Astrocyte of the cerebellum (primary cell): Measurements from ENCODE around the gene KRCC1.

Source experiments
- DNase-seq: peaks from one replicate; pipeline ENCODE4 v3.0.0-alpha.2; 2011; ENCODE audit warnings: low read depth
- H3K4me3 ChIP-seq: 2 replicates; pipeline ENCODE4 v1.5.1; 2011; ENCODE audit warnings: mild to moderate bottlenecking, low read depth, low read length, moderate library complexity
- CTCF ChIP-seq: IDR thresholded peaks from 2 replicates; pipeline ENCODE4 v1.5.1; 2012; ENCODE audit warnings: low read length, low read depth, moderate library complexity, mild to moderate bottlenecking; ENCODE audit errors: missing control alignments
- in situ Hi-C: cut with HindIII; loops from 2 replicates; pipeline ENCODE4 v1.10.0; 2017; ENCODE audit warnings: low sequenced_read_pairs

The KRCC1 gene

GRCh38 chr2:88087763-88088162 is 32.2 kb upstream of the KRCC1 start:
- TF ChIP-seq CTCF: no peak
- in situ Hi-C loops: no loop called here
- no peak for DNase-seq
- no peak overlapping the region for H3K4me3 ChIP-seq

- TF ChIP-seq CTCF: no peak
- no peak overlapping the region for H3K4me3 ChIP-seq
- in situ Hi-C loops: no loop called here
- DNase-seq: no peak
Measured at GRCh38 chr2:88087073-88087472, 31.5 kb upstream of the KRCC1 start.

DNA sequence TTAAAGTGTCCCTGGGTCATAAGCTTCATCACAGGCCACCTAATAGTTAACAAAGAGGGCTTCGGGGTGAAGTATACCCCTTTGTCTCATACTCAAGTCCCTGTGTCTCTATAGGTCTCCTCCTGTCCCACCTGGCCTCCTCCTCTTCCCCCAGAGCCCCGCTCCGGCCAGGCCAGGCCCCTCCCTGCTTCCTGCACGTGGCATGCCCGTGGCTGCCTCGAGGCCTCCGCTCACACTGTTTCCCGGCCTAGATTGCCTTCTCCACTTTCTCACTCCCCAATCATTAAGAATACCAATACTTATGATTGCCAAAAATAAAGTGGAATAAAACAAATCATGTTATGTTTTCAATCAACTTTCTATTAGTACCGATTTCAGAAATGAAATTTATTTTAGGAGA is 30.8 kb upstream of the KRCC1 start:
- DNase-seq: no peak
- no peak for TF ChIP-seq CTCF
- in situ Hi-C loops: no loop called here
- H3K4me3 ChIP-seq: no peak overlapping the region

- no peak overlapping the region for H3K4me3 ChIP-seq
- TF ChIP-seq CTCF: no peak
- in situ Hi-C loops: no loop called here
- no peak for DNase-seq
Measured at GRCh38 chr2:88085602-88086001, 30.0 kb upstream of the KRCC1 start.

GRCh38 chr2:88085099-88085498 is 29.5 kb upstream of the KRCC1 start:
- in situ Hi-C loops: no loop called here
- TF ChIP-seq CTCF: no peak
- no peak overlapping the region for H3K4me3 ChIP-seq

GRCh38 chr2:88082781-88083180 is 27.2 kb upstream of the KRCC1 start:
- in situ Hi-C loops: no loop called here

More at GRCh38 chr2:88085099-88085498, 29.5 kb upstream of the KRCC1 start:
- DNase-seq: no peak

More at GRCh38 chr2:88082781-88083180, 27.2 kb upstream of the KRCC1 start:
- H3K4me3 ChIP-seq: no peak overlapping the region
- no peak for DNase-seq
- TF ChIP-seq CTCF: no peak
